ENCODE results near the gene ADGRG6.

DNA sequence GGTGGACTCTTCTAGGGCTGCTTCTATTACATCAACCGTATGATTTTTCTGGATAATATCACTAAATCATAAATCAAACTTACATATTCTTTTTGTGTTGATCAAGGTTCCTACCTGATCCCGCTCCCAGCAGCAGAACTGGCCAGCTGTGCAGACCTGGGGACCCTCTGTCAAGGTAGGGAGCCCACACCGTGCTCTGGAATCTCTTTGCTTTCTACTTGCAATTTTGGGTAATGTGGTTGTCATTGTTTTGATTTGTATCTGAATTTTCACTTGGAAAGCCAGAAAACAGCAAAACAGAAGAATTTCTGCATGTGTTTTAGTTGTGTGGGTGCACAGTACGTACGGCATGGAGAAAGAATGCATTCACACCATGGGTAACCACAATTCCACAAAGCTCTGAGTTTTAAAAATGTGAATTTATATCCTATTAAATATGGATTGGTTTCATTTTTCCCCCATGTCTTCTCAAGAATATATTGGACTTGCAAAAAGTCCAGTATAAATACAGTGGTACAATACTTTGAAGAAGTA lies 80.1 kb downstream of the ADGRG6 start:
- TF ChIP-seq CTCF (IDR thresholded peaks at IDR 0.05; ENCODE audit: extremely low read depth in 1 of 2, insufficient read depth in 1 of 2, low read depth in 1 of 2, low read length in 2 of 2) (no peak), MAX (IDR thresholded peaks at IDR 0.05; ENCODE audit: insufficient read depth, insufficient read length) (no peak), POLR2A (IDR thresholded peaks at IDR 0.05; ENCODE audit: low read depth, low read length) (no peak)

All from endothelial cell of umbilical vein (primary cell).